ENCODE results near the gene WDR33.

The WDR33 gene

GRCh38 chr2:127697482-127698180 is 113.3 kb downstream of the WDR33 start:
- DNase-seq: no peak

GRCh38 chr2:127695491-127696472 is 115.2 kb downstream of the WDR33 start:
- peak in 28 of 56 donors; percentile 12 to 72 (median 44) for DNase-seq

- DNase-seq: no peak
These were observed 116.0 kb downstream of the WDR33 start for GRCh38 chr2:127694986-127695385.

GRCh38 chr2:127690696-127691095 is 120.3 kb downstream of the WDR33 start:
- DNase-seq: no peak

GRCh38 chr2:127688405-127688804 is 122.6 kb downstream of the WDR33 start:
- DNase-seq: no peak

GRCh38 chr2:127685410-127686080 is 125.4 kb downstream of the WDR33 start:
- DNase-seq: no peak

GRCh38 chr2:127683757-127684156 is 127.2 kb downstream of the WDR33 start:
- no peak for DNase-seq

- DNase-seq: no peak
These were observed 127.9 kb downstream of the WDR33 start for GRCh38 chr2:127683056-127683455.

GRCh38 chr2:127681976-127682857 is 128.8 kb downstream of the WDR33 start:
- no peak for DNase-seq

GRCh38 chr2:127681288-127681804 is 129.6 kb downstream of the WDR33 start:
- DNase-seq: peak in 1 of 56 donors; percentile 16

- DNase-seq: no peak
These were observed 130.2 kb downstream of the WDR33 start for GRCh38 chr2:127680706-127681287.

- DNase-seq: no peak
These were observed 131.2 kb downstream of the WDR33 start for GRCh38 chr2:127679680-127680361.

- DNase-seq: no peak
These were observed 132.0 kb downstream of the WDR33 start for GRCh38 chr2:127678991-127679390.

- no peak for DNase-seq
These were observed 132.4 kb downstream of the WDR33 start for GRCh38 chr2:127678531-127678930.

GRCh38 chr2:127676906-127677305 is 134.1 kb downstream of the WDR33 start:
- no peak for DNase-seq

- DNase-seq: peak in 6 of 56 donors; percentile 22 to 62 (median 27)
These were observed 135.4 kb downstream of the WDR33 start, which contains the start of gene LIMS2 for GRCh38 chr2:127675331-127676261. LIMS2 (minus strand) TSS chr2:127675530; CDS start chr2:127675024, 506 bp downstream.

- peak in 1 of 56 donors; percentile 63 for DNase-seq
These were observed 136.4 kb downstream of the WDR33 start for GRCh38 chr2:127674241-127675209.

Measured in nucleus accumbens (tissue), 56 donors.